Measurements from ENCODE around the gene TBC1D12. TPM values are rescaled to one million over a fixed set of nuclear protein-coding genes. Genes with fewer than 3 reads are reported as not detected.

Gene TBC1D12
- total and polyA plus RNA-seq, 2 donors (not counting 3 experiments of a cell fraction or from before 2014, with no cell fraction given), result 2.9 to 7.3 TPM

DNA sequence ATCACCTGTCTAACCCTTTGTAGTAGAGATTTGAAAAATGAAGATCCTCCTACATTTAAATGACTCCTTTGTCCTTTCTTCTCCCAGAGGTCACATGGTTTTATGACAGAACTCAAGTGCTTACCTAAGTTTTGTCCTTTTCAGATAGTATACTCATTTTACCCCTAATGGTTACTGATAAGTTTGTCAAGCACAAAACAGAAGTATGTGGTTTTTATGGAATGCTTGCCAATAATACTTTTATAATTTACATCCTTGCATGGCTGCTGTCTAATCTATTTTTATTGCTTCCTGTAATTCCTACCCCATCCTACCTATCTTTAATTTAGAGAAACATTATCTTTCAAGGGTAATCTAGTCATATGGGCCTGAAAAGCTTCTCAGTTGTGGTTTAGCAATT, 180.8 kb downstream of the TBC1D12 start:
- CTCF ChIA-PET, result no interaction called here
- Histone ChIP-seq H4K20me1 (replicated peaks; ENCODE audit: control insufficient read depth, extremely low read depth, insufficient read depth, low read length) (no peaks in the 10 kb centered on the region), H3K9me3 (replicated peaks; ENCODE audit: control insufficient read depth, insufficient read depth, low read length) (no peaks in the 10 kb centered on the region), H3K4me2 (ENCODE audit: insufficient read depth, low read length) (no peak overlapping the region), H3K27ac (ENCODE audit: insufficient read depth, low read depth, low read length) (no peak overlapping the region), H3K4me1 (ENCODE audit: control insufficient read depth, extremely low read depth, insufficient read depth, low read length) (no peaks in the 10 kb centered on the region), H3K36me3 (ENCODE audit: control insufficient read depth in 2 of 2, extremely low read depth in 1 of 2, insufficient read depth in 2 of 2, low read length in 2 of 2) (peaks cover 0 to 5% of the 10 kb centered on the region in 2 experiments), H3K79me2 (ENCODE audit: control insufficient read depth, insufficient read depth, low read length) (no peaks in the 10 kb centered on the region), H3K27me3 (ENCODE audit: control insufficient read depth in 2 of 2, insufficient read depth in 2 of 2, low read length in 2 of 2) (no peaks in the 10 kb centered on the region), H3K9ac (replicated peaks; ENCODE audit: extremely low read depth, insufficient read depth, low read length) (no peak overlapping the region), H2AFZ (ENCODE audit: low read depth, low read length) (no peak overlapping the region), H3K9me1 (replicated peaks; ENCODE audit: control insufficient read depth, extremely low read depth, insufficient read depth, low read length) (no peaks in the 10 kb centered on the region), H3K4me3 (replicated peaks in 1 of 3; ENCODE audit: insufficient read depth in 1 of 3, low read depth in 1 of 3, low read length in 3 of 3) (no peak overlapping the region)
- POLR2A ChIA-PET, result no interaction called here
- TF ChIP-seq MYC (IDR thresholded peaks at IDR 0.05; ENCODE audit: low read depth, low read length) (no peak), JUN (IDR thresholded peaks at IDR 0.05; ENCODE audit: borderline replicate concordance, insufficient read depth, insufficient read length, low read depth) (no peak), GATA2 (IDR thresholded peaks at IDR 0.05; ENCODE audit: insufficient read depth, insufficient read length, low read depth, low read length) (no peak), FOS (IDR thresholded peaks at IDR 0.05; ENCODE audit: borderline replicate concordance, insufficient read depth, low read length) (no peak)
- TF ChIP-seq, protein P1, sequence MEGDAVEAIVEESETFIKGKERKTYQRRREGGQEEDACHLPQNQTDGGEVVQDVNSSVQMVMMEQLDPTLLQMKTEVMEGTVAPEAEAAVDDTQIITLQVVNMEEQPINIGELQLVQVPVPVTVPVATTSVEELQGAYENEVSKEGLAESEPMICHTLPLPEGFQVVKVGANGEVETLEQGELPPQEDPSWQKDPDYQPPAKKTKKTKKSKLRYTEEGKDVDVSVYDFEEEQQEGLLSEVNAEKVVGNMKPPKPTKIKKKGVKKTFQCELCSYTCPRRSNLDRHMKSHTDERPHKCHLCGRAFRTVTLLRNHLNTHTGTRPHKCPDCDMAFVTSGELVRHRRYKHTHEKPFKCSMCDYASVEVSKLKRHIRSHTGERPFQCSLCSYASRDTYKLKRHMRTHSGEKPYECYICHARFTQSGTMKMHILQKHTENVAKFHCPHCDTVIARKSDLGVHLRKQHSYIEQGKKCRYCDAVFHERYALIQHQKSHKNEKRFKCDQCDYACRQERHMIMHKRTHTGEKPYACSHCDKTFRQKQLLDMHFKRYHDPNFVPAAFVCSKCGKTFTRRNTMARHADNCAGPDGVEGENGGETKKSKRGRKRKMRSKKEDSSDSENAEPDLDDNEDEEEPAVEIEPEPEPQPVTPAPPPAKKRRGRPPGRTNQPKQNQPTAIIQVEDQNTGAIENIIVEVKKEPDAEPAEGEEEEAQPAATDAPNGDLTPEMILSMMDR (IDR thresholded peaks at IDR 0.05; ENCODE audit: extremely low read depth in 1 of 2, insufficient read depth in 1 of 2, low read depth in 1 of 2, low read length in 2 of 2), result no peak
- no TSS peak for BruUV-seq (replicated peaks)
- intact Hi-C loops (cut with micrococcal nuclease), result no loop called here
- DNase-seq (ENCODE audit: low read depth, low spot score) (no peak), FAIRE-seq (no peak)
- dilution Hi-C loops (cut with MboI; ENCODE audit: extremely low pct_ligation_motif_present, low sequenced_read_pairs), result no loop called here

Other genes with a start within 250 kb of the TBC1D12 start
- gene NOC3L, start 39.6 kb upstream of the TBC1D12 start, total RNA-seq, result 19.8 and 20.5 TPM in 2 replicates
- 3.4 and 4.3 TPM in 2 replicates for gene NOC3L, start 39.6 kb upstream of the TBC1D12 start, polyA plus RNA-seq
- gene HELLS, start 143.2 kb downstream of the TBC1D12 start, total RNA-seq, result 72.6 and 85.5 TPM in 2 replicates
- 17.4 and 24.7 TPM in 2 replicates for gene HELLS, start 143.2 kb downstream of the TBC1D12 start, polyA plus RNA-seq

Measured in endothelial cell of umbilical vein (primary cell).